RWPE2 (cell line): ENCODE results near the gene RETSAT.
"Not testable (repeated sequence)": the region's sequence is repeated elsewhere in the genome, so short reads cannot be mapped to it uniquely, and the experiment has no call there.

Experiments used
- ATAC-seq: fragments of 200-7000 bp; cut with Tn5 transposase; 3 replicates; pipeline ENCODE4 v1.9.1; 2021; ENCODE audit warnings: low read depth
- DNase-seq: peaks from one replicate; pipeline ENCODE4 v3.0.0-alpha.2; 2020; ENCODE audit warnings: low spot score
- H3K27ac ChIP-seq: fragments of 450-650 bp; 2 replicates; pipeline ENCODE4 v1.5.1; 2017; ENCODE audit warnings: mild to moderate bottlenecking; ENCODE audit not compliant: poor library complexity, severe bottlenecking
- H3K27me3 ChIP-seq: fragments of 250-450 bp; sonication (Bioruptor Pico); 2 replicates; pipeline ENCODE4 v1.5.1; 2021; ENCODE audit warnings: mild to moderate bottlenecking, moderate library complexity; ENCODE audit not compliant: insufficient read depth, poor library complexity, severe bottlenecking
- H3K36me3 ChIP-seq: fragments of 250-450 bp; sonication (Bioruptor Pico); 2 replicates; pipeline ENCODE4 v1.5.1; 2020; ENCODE audit warnings: low read depth, mild to moderate bottlenecking, moderate library complexity
- H3K4me1 ChIP-seq: fragments of 250-450 bp; sonication (Bioruptor Pico); 2 replicates; pipeline ENCODE4 v1.5.1; 2021; ENCODE audit warnings: mild to moderate bottlenecking, moderate library complexity; ENCODE audit not compliant: insufficient read depth, poor library complexity, severe bottlenecking
- H3K4me3 ChIP-seq: fragments of 250-450 bp; sonication (Bioruptor Pico); 2 replicates; pipeline ENCODE4 v1.5.1; 2021; ENCODE audit warnings: mild to moderate bottlenecking, moderate library complexity; ENCODE audit not compliant: severe bottlenecking
- H3K9me3 ChIP-seq: fragments of 250-450 bp; sonication (Bioruptor Pico); 2 replicates; pipeline ENCODE4 v1.5.1; 2021; ENCODE audit warnings: mild to moderate bottlenecking, moderate library complexity; ENCODE audit not compliant: severe bottlenecking
- CTCF ChIP-seq: fragments of 450-650 bp; IDR thresholded peaks from one replicate; pipeline ENCODE4 v1.5.1; 2017; ENCODE audit warnings: mild to moderate bottlenecking, moderate library complexity; ENCODE audit not compliant: poor library complexity, severe bottlenecking

RETSAT gene

DNA sequence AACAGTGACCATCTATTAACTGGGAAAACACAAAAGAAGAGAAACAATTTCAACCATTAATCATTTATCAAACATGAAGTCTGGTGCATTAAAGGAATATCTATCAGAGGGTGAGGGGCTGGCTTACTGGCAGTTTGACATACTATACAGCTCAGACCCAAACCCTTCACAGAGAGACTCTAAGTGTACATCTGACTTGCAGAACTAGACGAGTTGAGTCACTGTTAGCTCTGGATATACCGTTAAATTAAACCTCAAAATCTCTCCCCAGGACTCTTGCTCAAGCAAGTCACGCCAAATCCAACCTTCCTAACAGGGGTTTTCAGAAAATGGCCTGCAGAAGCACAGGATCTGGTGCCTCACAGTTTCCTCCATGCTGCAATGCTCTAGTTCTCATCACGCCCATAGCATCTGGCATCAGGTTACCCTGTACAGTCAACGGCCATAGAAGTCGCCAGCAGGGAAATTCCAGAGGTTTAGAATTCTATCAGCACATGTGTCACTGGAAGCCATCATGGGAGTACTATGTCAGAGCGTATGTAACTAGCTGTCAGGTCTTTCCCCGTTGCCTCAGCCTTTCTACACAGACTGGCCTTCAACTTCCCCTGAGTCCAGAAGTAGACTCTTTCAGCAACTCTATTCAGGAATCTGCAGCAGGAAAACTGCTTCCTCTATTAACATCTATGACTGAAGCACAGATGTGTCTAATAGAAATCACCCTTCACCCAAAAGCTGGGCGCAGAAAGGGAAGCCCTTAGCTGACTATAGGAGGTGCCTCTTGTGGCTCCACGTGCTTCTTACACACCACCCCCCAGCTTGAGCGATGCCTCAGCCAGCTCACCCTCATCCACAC, 35.9 kb downstream of the RETSAT start:
- no peak for TF ChIP-seq CTCF
- peak; percentile 54 for ATAC-seq
- peaks cover 63% of the 10 kb centered on the region for H3K36me3 ChIP-seq
- peaks cover 7% of the 10 kb centered on the region for H3K4me1 ChIP-seq
- H3K9me3 ChIP-seq, result no peaks in the 10 kb centered on the region
- DNase-seq, result no peak
- no peak overlapping the region for H3K27ac ChIP-seq
- no peaks in the 10 kb centered on the region for H3K27me3 ChIP-seq
- H3K4me3 ChIP-seq, result no peak overlapping the region

DNA sequence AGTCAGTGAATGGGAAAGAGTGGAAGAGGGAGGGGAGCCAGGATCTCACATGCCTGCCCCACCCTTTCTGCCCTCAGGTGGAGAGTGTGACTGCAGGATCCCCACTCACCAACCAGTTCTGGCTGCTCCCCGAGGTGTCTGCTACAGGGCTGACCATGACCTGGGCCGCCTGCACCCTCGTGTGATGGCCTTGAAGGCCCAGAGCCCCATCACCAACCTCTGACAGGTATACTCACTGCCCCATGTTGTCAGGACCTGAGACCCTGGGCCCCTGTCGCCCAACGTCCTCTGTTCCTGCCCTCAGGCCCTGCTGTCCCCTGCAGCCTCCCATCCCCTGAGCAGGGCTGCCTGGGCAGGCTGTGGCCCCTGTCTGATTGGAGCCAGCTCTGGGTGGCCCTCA, 38.4 kb downstream of the RETSAT start:
- not testable (repeated sequence) for ATAC-seq, DNase-seq

DNA sequence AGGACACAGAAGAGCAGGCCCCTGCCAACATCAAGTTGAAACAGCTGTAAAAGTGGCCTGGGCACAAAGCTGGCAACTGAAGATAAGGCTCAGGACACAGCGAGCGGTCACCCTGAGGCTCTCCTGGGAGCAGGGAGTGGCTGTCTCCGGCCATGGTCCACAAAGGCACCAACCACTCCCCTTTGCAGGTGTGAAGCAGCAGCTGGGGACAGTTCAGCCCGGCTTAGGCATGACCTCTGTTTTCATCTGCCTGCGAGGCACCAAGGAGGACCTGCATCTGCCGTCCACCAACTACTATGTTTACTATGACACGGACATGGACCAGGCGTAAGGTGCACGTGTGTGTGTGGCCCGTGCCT, 39.5 kb downstream of the RETSAT start:
- H3K27ac ChIP-seq, result peak overlapping the region; percentile 66
- no peak for TF ChIP-seq CTCF
- ATAC-seq, result no peak

More for the DNA sequence above, 38.4 kb downstream of the RETSAT start:
- H3K9me3 ChIP-seq, H3K27ac ChIP-seq, H3K27me3 ChIP-seq, H3K4me3 ChIP-seq: not testable (repeated sequence)
- peaks cover 25% of the 10 kb centered on the region for H3K4me1 ChIP-seq
- peaks cover 42% of the 10 kb centered on the region for H3K36me3 ChIP-seq

GRCh38 chr2:85312404-85312803, 41.9 kb downstream of the RETSAT start:
- Histone ChIP-seq H3K27ac (peak overlapping the region; percentile 66), H3K27me3 (no peaks in the 10 kb centered on the region)
- DNase-seq, result no peak

More for the DNA sequence above, 39.5 kb downstream of the RETSAT start:
- no peaks in the 10 kb centered on the region for H3K27me3 ChIP-seq
- no peak for DNase-seq
- no peaks in the 10 kb centered on the region for H3K9me3 ChIP-seq
- H3K4me3 ChIP-seq, result no peak overlapping the region
- peaks cover 32% of the 10 kb centered on the region for H3K36me3 ChIP-seq
- peaks cover 25% of the 10 kb centered on the region for H3K4me1 ChIP-seq

DNA sequence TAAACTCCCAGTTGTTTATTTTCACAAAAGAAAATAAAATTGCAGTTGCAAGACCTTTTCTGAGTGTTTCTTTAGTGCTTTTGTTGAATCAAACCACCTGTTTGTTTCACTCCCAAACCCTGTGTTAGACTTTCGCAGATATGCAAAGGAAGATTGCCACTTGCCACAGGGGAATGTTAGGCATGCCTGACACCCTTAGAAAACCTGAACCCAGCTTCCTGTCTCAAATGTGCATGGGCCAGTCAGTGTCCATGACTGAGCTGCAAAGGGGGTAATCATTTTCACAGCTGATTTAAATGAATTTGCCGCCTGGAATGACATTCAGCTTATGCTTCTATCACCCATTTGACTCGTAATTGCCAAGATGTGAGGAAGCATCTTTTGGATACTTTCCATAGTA, 44.0 kb downstream of the RETSAT start:
- DNase-seq, result no peak
- Histone ChIP-seq H3K4me1 (peaks cover 25% of the 10 kb centered on the region), H3K36me3 (peaks cover 39% of the 10 kb centered on the region), H3K4me3 (no peak overlapping the region), H3K27me3 (no peaks in the 10 kb centered on the region), H3K27ac (no peak overlapping the region), H3K9me3 (no peaks in the 10 kb centered on the region)
- no peak for ATAC-seq
- TF ChIP-seq CTCF, result no peak

More at GRCh38 chr2:85312404-85312803, 41.9 kb downstream of the RETSAT start:
- Histone ChIP-seq H3K36me3 (peaks cover 23% of the 10 kb centered on the region), H3K4me1 (peaks cover 25% of the 10 kb centered on the region), H3K4me3 (no peak overlapping the region), H3K9me3 (no peaks in the 10 kb centered on the region)
- ATAC-seq, result peak; percentile 88
- TF ChIP-seq CTCF, result no peak
